ENCODE results near the gene AGBL1.

The AGBL1 gene

GRCh38 chr15:86127547-86127946 lies 47.9 kb downstream of the AGBL1 start:
- no peak for TF ChIP-seq TEAD4 (IDR thresholded peaks at IDR 0.05)
- TF ChIP-seq RAD21 (IDR thresholded peaks at IDR 0.05; ENCODE audit: low read depth), result no peak
- no peak for TF ChIP-seq TCF12 (IDR thresholded peaks at IDR 0.05; ENCODE audit: low read depth)
- TF ChIP-seq YY1 (IDR thresholded peaks at IDR 0.05; ENCODE audit: low read depth), result no peak
- no peak for TF ChIP-seq CEBPB (IDR thresholded peaks at IDR 0.05)
- no peak for TF ChIP-seq ZBTB7A (IDR thresholded peaks at IDR 0.05; ENCODE audit: low read depth)
- no peak for TF ChIP-seq TAF1 (IDR thresholded peaks at IDR 0.05; ENCODE audit: low read depth)
- TF ChIP-seq USF1 (IDR thresholded peaks at IDR 0.05), result no peak
- TF ChIP-seq CREB1 (IDR thresholded peaks at IDR 0.05; ENCODE audit: low read depth), result no peak
- no peak for TF ChIP-seq REST (IDR thresholded peaks at IDR 0.05; ENCODE audit: low read depth)
- TF ChIP-seq EP300 (IDR thresholded peaks at IDR 0.05; ENCODE audit: borderline replicate concordance), result no peak
- no peak for TF ChIP-seq FOXM1 (IDR thresholded peaks at IDR 0.05; ENCODE audit: borderline replicate concordance, low read depth)
- no peak for TF ChIP-seq EGR1 (IDR thresholded peaks at IDR 0.05)
- TF ChIP-seq, protein P1, sequence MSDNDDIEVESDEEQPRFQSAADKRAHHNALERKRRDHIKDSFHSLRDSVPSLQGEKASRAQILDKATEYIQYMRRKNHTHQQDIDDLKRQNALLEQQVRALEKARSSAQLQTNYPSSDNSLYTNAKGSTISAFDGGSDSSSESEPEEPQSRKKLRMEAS (IDR thresholded peaks at IDR 0.05), result no peak
- TF ChIP-seq NFIC (IDR thresholded peaks at IDR 0.05), result no peak

DNA sequence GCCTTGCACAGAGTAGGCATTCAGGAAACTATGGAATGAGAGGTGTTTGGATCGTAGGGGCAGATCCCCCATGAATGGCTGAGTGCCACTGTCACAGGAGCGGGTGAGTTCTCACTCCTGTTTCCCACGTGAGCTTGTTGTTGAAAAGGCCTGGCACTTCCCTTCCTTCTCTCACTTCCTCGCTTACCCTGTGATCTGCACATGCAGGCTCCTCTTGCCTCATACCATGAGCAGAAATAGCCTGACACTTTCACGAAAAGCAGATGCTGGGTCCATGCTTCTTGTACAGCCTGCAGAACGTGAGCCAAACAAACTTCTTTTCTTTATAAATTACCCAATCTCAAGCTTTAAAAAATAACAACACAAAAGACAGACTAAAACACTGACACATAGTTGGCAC lies 55.4 kb downstream of the AGBL1 start:
- TF ChIP-seq TCF12 (IDR thresholded peaks at IDR 0.05; ENCODE audit: low read depth) (no peak), CREB1 (IDR thresholded peaks at IDR 0.05; ENCODE audit: low read depth) (no peak), NFIC (IDR thresholded peaks at IDR 0.05) (no peak), REST (IDR thresholded peaks at IDR 0.05; ENCODE audit: low read depth) (no peak), EP300 (IDR thresholded peaks at IDR 0.05; ENCODE audit: borderline replicate concordance) (no peak), ZBTB7A (IDR thresholded peaks at IDR 0.05; ENCODE audit: low read depth) (no peak), TAF1 (IDR thresholded peaks at IDR 0.05; ENCODE audit: low read depth) (no peak), YY1 (IDR thresholded peaks at IDR 0.05; ENCODE audit: low read depth) (no peak), TEAD4 (IDR thresholded peaks at IDR 0.05) (no peak), RAD21 (IDR thresholded peaks at IDR 0.05; ENCODE audit: low read depth) (no peak), CEBPB (IDR thresholded peaks at IDR 0.05) (no peak), USF1 (IDR thresholded peaks at IDR 0.05) (no peak), FOXM1 (IDR thresholded peaks at IDR 0.05; ENCODE audit: borderline replicate concordance, low read depth) (no peak), EGR1 (IDR thresholded peaks at IDR 0.05) (no peak)
- TF ChIP-seq, protein P1 (IDR thresholded peaks at IDR 0.05), result no peak

- TF ChIP-seq TAF1 (IDR thresholded peaks at IDR 0.05; ENCODE audit: low read depth), result no peak
- no peak for TF ChIP-seq CREB1 (IDR thresholded peaks at IDR 0.05; ENCODE audit: low read depth)
- no peak for TF ChIP-seq REST (IDR thresholded peaks at IDR 0.05; ENCODE audit: low read depth)
- TF ChIP-seq, protein P1 (IDR thresholded peaks at IDR 0.05), result no peak
- TF ChIP-seq CEBPB (IDR thresholded peaks at IDR 0.05), result no peak
- TF ChIP-seq EP300 (IDR thresholded peaks at IDR 0.05; ENCODE audit: borderline replicate concordance), result no peak
- TF ChIP-seq TCF12 (IDR thresholded peaks at IDR 0.05; ENCODE audit: low read depth), result no peak
- no peak for TF ChIP-seq ZBTB7A (IDR thresholded peaks at IDR 0.05; ENCODE audit: low read depth)
- no peak for TF ChIP-seq RAD21 (IDR thresholded peaks at IDR 0.05; ENCODE audit: low read depth)
- TF ChIP-seq FOXM1 (IDR thresholded peaks at IDR 0.05; ENCODE audit: borderline replicate concordance, low read depth), result no peak
- TF ChIP-seq USF1 (IDR thresholded peaks at IDR 0.05), result no peak
- no peak for TF ChIP-seq TEAD4 (IDR thresholded peaks at IDR 0.05)
These were observed 57.2 kb downstream of the AGBL1 start for GRCh38 chr15:86136861-86137260.

- TF ChIP-seq EP300 (IDR thresholded peaks at IDR 0.05; ENCODE audit: borderline replicate concordance) (no peak), USF1 (IDR thresholded peaks at IDR 0.05) (no peak), YY1 (IDR thresholded peaks at IDR 0.05; ENCODE audit: low read depth) (no peak), REST (IDR thresholded peaks at IDR 0.05; ENCODE audit: low read depth) (peak; percentile 71), FOXM1 (IDR thresholded peaks at IDR 0.05; ENCODE audit: borderline replicate concordance, low read depth) (no peak)
These were observed 59.1 kb downstream of the AGBL1 start for GRCh38 chr15:86138798-86139197.

Measured in Ishikawa (cell line).